ENCODE data around the gene ZNF587B. TPM values are rescaled to one million over a fixed set of nuclear protein-coding genes. Genes with fewer than 3 reads are reported as not detected.
"Not testable (repeated sequence)": the region's sequence is repeated elsewhere in the genome, so short reads cannot be mapped to it uniquely, and the experiment has no call there.

ZNF587B gene
- total RNA-seq, result 10 to 100 TPM; 29.1 to 29.9 TPM
- polyA plus RNA-seq, result 1 to 10 TPM in 1 of 3 donors, under 1 TPM in 2; 0.27 to 1.3 (median 0.76) TPM
- 47.2 to 110 (median 68.4) reads per million in 6 experiments for total RNA-seq

DNA sequence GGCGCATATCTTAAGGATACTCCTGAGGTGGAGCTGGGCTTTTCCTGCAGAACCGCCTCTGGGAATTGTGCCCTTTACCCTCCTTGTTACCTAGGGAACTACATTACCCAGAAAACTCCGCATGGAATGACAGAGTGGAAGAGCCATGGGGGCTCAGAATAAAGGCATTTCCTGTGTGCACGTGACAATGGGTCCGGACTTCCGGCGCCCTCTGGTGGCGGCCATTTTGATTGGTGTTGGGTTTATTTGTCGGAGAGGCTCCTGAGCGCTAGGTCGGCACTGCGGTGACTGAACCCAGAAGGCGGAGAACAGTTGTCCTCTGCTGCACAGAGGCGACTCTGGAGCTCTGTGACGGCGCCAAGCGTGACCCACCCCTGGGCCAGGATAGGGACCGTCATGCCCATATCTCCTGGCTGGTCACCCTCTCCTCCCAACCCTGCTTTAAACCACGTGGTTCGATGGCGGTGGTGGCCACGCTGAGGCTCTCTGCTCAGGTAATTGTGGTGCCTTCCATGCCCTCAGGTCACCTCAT lies at the start of gene ZNF587B:
TSS of gene ZNF587B (plus strand) at position 229 of the 532 bp plus-strand sequence. CDS start at position 459, 230 bp downstream.
- ATAC-seq, result peak; percentile 63 to 83
- DNase-seq, result peak in 9 of 10 donors; percentile 14 to 75 (median 19)
- POLR2A ChIA-PET, result no interaction called here
- Mint-ChIP-seq H3K27me3 (no peaks in the 10 kb centered on the region), H3K36me3 (peaks cover 0 to 37% (median 11%) of the 10 kb centered on the region in 3 donors), H3K27ac (peak within 1 kb of the TSS in 8 of 10 donors; percentile 10 to 76 (median 44)), H3K9me3 (no peaks in the 10 kb centered on the region), H3K4me1 (peaks cover 20 to 49% (median 27%) of the 10 kb centered on the region in 4 donors), H3K4me3 (peak within 1 kb of the TSS in 2 of 10 donors; percentile 12 to 68)

DNA sequence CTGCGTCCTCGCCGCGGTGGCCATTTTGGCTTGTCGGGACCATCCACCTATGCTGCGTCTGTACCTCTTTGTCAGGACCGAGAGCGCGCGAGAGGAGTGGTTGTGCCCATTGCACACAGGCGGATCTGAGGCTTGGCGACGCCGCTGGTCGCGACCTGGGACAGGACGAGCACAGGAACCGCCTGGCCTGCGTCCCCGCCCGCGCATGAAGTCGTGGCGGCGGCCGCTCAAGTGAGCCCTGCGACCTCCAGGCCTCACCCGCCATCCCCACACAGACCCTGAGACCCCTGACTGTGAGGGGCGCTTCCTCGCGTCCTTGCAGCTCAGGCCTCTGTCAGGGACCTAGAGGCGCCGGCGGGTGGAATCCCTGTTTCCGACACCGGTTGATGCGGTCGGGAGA lies 43.8 kb upstream of the ZNF587B start:
- Mint-ChIP-seq H3K9me3 (peaks cover 0 to 97% (median 36%) of the 10 kb centered on the region in 9 donors), H3K36me3 (peaks cover 35 to 73% (median 50%) of the 10 kb centered on the region in 3 donors), H3K4me1 (peaks cover 0 to 5% (median 2%) of the 10 kb centered on the region in 4 donors), H3K4me3 (no peak overlapping the region), H3K27ac (no peak overlapping the region), H3K27me3 (no peaks in the 10 kb centered on the region)
- ATAC-seq (no peak), DNase-seq (no peak)
- POLR2A ChIA-PET, result interaction anchor here (0.6 to 1.0 kb wide), 2 partner anchors 14 to 17 kb away, joined by 4 to 5 read pairs; partner anchors contain the start of gene ZNF586

DNA sequence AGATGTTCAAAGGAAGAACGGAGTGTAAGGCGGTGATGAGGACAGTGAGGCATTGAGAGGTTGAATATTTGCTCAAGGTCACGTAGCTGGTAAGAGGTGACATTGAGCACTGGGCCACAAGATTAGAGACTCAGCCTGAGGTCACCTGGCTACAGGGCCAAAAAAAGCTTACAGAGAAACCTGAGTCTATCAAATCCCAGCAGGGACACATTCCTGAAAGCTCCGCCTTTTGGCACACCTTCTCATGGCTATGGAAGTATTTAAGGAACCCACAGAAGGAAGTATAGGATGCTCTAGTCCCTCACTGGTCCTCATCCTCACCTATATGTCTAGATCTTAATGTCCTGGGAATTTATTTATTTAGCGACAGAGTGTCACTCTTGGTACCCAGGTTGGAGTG lies 43.2 kb upstream of the ZNF587B start:
- H3K4me3 Mint-ChIP-seq, result peak overlapping the region in 1 of 10 donors; percentile 28
- H3K36me3 Mint-ChIP-seq, result peaks cover 34 to 72% (median 51%) of the 10 kb centered on the region in 3 donors
- no peaks in the 10 kb centered on the region for H3K27me3 Mint-ChIP-seq

DNA sequence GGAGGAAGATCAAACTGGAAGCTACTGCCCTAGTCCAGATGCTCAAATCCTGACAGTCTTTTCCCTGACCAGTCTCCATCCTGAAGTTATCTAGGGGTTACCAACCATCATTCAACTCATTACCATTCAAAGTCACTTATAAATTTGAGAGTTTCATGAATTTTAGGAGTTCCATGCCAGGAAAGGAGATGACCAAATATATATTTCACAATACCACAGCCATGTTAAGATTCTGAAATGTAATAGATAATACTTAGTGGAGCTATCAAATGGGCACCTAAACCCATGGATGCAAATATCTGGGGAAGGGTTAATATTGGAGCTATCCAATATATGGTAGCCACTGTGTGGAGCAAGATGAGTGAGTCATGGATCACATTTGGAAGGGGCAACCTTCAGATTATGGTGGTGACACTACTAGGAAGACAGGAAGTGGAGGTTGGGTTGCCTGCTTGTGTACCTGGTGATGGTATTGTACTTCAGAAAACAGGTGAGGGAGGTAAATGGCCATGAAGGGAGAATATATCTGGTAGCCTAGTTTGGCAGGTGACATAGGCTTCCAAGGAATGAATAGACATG lies 41.9 kb upstream of the ZNF587B start:
- Mint-ChIP-seq H3K27me3 (no peaks in the 10 kb centered on the region), H3K36me3 (peaks cover 38 to 74% (median 56%) of the 10 kb centered on the region in 3 donors), H3K4me1 (peaks cover 0 to 5% (median 2%) of the 10 kb centered on the region in 4 donors), H3K27ac (peak overlapping the region in 2 of 10 donors; percentile 45 to 55), H3K4me3 (no peak overlapping the region), H3K9me3 (peaks cover 0 to 91% (median 36%) of the 10 kb centered on the region in 9 donors)
- no peak for DNase-seq
- POLR2A ChIA-PET, result no interaction called here
- no peak for ATAC-seq

More for the DNA sequence above, 43.2 kb upstream of the ZNF587B start:
- POLR2A ChIA-PET, result interaction anchor here (0.6 kb wide), 1 partner anchor 14 kb away, joined by 4 read pairs; no protein-coding TSS in a partner anchor
- ATAC-seq, result no peak
- Mint-ChIP-seq H3K4me1 (peaks cover 0 to 5% (median 2%) of the 10 kb centered on the region in 4 donors), H3K27ac (no peak overlapping the region), H3K9me3 (peaks cover 0 to 97% (median 36%) of the 10 kb centered on the region in 9 donors)
- no peak for DNase-seq

DNA sequence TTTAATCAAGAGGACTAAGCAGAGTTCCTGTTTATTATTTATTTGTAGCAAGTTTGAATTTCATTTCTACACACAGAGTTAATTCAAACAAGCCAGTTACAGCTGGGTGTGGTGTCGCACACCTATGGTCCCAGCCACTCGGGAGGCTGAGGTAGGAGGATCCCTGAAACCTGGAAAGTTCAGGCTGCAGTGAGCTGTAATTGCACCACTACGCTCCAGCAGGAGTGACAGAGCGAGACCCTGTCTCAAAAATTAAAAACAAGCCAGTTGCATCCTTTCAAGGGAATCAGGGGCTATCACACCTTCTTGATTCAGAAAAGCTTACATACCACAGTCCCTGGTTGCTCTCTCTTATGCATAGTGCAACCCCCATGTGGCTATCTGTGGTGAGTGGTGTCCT lies 40.8 kb upstream of the ZNF587B start:
- DNase-seq (no peak), ATAC-seq (no peak)
- H3K27me3 Mint-ChIP-seq, result no peaks in the 10 kb centered on the region
- H3K4me3 Mint-ChIP-seq, result no peak overlapping the region
- H3K4me1 Mint-ChIP-seq, result peaks cover 0 to 5% (median 2%) of the 10 kb centered on the region in 4 donors
- POLR2A ChIA-PET, result no interaction called here
- H3K27ac Mint-ChIP-seq, result no peak overlapping the region
- peaks cover 0 to 87% (median 37%) of the 10 kb centered on the region in 9 donors for H3K9me3 Mint-ChIP-seq
- peaks cover 38 to 81% (median 64%) of the 10 kb centered on the region in 3 donors for H3K36me3 Mint-ChIP-seq

DNA sequence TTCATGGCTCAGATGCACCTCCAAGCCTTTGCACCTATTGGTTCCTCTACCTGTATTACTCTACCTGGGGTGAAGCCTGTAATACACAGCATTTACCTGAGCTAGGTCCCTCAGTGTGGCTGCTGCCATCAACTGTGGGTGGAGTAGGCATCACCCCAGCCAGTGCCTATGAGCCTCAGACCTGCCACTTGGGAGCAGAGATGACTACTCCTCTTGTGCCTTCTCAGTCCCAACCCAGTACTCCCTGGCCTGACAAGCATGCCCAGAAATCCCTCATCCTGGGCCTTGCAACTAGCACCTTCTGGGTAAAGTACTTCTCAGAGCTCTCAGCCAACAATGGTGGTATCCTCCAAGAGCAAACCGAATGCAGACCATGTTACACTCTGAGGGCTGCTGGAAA lies 33.5 kb upstream of the ZNF587B start:
- H3K36me3 Mint-ChIP-seq, result peaks cover 16 to 74% (median 64%) of the 10 kb centered on the region in 3 donors
- H3K27ac Mint-ChIP-seq, ATAC-seq, H3K4me3 Mint-ChIP-seq, DNase-seq, POLR2A ChIA-PET, H3K27me3 Mint-ChIP-seq, H3K4me1 Mint-ChIP-seq: not testable (repeated sequence)
- peaks cover 0 to 49% (median 17%) of the 10 kb centered on the region in 9 donors for H3K9me3 Mint-ChIP-seq

DNA sequence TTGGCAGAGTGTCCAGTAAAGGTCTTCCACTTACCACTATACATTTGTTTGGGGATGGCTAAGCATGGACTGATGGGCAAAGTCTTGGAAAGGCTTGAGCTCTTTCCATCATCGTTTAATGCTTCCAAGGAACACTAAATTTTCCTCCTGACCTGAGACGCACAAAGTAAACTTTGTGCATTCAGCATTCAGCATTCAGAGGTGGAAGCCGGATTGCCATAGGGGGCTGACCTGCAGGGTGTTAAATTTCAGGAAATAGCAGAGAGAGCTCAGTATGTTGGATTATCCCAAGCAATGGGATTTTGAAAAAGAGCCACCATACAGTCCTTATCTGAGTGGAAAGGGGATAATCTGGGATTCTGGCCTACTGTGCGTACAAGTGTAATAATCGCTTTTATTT lies 29.4 kb upstream of the ZNF587B start:
- DNase-seq (no peak), ATAC-seq (no peak)
- Mint-ChIP-seq H3K27ac (peak overlapping the region in 2 of 10 donors; percentile 13 to 51), H3K36me3 (peaks cover 7 to 45% (median 43%) of the 10 kb centered on the region in 3 donors), H3K4me3 (peak overlapping the region in 2 of 10 donors; percentile 0 to 3), H3K27me3 (no peaks in the 10 kb centered on the region), H3K4me1 (peaks cover 15 to 38% (median 31%) of the 10 kb centered on the region in 4 donors), H3K9me3 (peaks cover 0 to 19% (median under 1%) of the 10 kb centered on the region in 9 donors)
- POLR2A ChIA-PET, result interaction anchor here (2.8 kb wide), 1 partner anchor 19 kb away, joined by 10 read pairs; no protein-coding TSS in a partner anchor

DNA sequence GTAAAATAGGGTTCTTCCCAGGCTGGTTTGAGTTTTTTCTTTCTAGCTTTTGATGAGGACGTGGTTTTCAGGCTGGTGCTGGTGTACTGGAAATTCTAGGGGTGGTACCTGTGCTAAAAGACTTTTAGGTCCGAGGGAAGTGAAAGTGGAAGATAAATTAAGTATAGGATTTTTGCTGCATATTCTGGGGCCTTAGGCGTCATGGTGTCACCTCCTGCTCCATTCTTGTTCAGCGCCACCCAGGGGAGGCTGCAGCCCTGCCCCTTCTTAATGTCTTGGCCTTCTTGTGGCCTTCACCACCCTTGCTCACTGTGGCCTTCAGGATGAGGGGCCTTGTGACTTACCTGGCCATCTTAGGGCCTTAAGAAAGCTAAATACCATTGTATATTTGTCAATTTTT lies 27.8 kb upstream of the ZNF587B start:
- Mint-ChIP-seq H3K27me3 (no peaks in the 10 kb centered on the region), H3K9me3 (peaks cover 0 to 9% (median 0%) of the 10 kb centered on the region in 9 donors), H3K27ac (peak overlapping the region in 6 of 10 donors; percentile 27 to 85 (median 44))

DNA sequence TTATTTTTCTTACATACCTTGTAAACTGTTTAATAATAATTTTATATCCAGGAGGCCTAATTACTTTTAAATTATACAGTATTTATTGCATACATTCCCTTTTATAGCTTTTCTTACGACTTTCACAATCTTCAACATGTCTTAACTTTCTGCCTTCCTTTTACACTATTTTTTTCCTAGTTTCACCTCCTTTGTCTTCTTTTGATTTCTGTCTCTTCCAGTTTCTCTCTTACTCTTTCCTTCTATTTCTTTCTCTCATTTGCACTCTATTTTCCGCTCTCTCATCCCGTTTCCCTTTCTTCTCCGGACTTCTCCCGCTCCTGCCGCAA lies 26.9 kb upstream of the ZNF587B start:
- POLR2A ChIA-PET, result no interaction called here
- H3K36me3 Mint-ChIP-seq, result peaks cover 0 to 52% (median 37%) of the 10 kb centered on the region in 3 donors
- H3K4me1 Mint-ChIP-seq, result peaks cover 15 to 41% (median 34%) of the 10 kb centered on the region in 4 donors
- peaks cover 0 to 9% (median 0%) of the 10 kb centered on the region in 9 donors for H3K9me3 Mint-ChIP-seq
- H3K27ac Mint-ChIP-seq, result peak overlapping the region; percentile 1 to 96 (median 82)
- H3K4me3 Mint-ChIP-seq, result peak overlapping the region; percentile 74 to 94 (median 84)
- H3K27me3 Mint-ChIP-seq, result no peaks in the 10 kb centered on the region
- DNase-seq, result no peak
- no peak for ATAC-seq

More for the DNA sequence above, 27.8 kb upstream of the ZNF587B start:
- Mint-ChIP-seq H3K4me1 (peaks cover 15 to 41% (median 33%) of the 10 kb centered on the region in 4 donors), H3K4me3 (peak overlapping the region in 1 of 10 donors; percentile 29), H3K36me3 (peaks cover 0 to 44% (median 33%) of the 10 kb centered on the region in 3 donors)
- DNase-seq (no peak), ATAC-seq (peak in 1 of 2 donors; percentile 41)
- POLR2A ChIA-PET, result interaction anchor here (0.8 to 2.8 kb wide), 2 partner anchors 18 to 33 kb away, joined by 3 to 10 read pairs; partner anchors contain the start of gene ZNF586

DNA sequence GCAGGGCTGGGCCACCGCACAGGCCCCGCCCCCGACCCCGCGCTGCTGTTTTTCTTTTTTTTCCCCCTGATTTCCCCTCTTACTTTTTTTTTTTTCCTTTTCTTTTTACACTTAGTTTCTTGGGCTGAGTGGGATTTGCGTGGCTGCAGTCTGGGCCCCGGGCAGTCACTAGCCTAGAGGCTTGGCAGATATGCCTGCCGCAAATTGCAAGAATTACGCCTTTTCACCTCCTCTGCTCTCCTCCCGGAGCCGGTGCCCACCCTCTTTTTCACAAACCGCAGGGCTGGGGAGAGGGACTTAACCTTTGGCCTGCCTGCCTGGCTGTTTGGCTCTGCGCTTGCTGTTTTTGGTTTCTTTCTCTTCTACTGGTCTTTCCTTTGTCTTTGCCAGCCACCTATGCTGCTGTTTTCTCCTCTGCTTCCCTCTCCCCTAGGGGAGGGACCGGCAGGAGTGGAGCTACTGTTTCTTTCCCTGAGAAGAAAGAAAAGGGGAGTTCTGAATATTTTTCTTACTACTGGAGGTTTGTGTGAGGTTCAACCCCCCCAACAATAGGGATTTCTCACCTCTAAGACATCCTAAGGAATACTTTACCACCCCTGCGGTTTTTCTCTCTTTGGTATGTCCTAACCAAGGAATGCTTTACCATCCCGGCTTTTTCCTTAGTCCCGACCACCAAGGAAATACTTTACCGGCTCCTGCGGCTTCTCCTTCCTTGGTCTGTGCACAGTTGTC lies 26.3 kb upstream of the ZNF587B start:
- Mint-ChIP-seq H3K4me3 (peak overlapping the region; percentile 74 to 94 (median 84)), H3K27ac (peak overlapping the region; percentile 21 to 96 (median 82)), H3K9me3 (peaks cover 0 to 9% (median 0%) of the 10 kb centered on the region in 9 donors), H3K36me3 (peaks cover 0 to 56% (median 41%) of the 10 kb centered on the region in 3 donors), H3K4me1 (peaks cover 17 to 43% (median 35%) of the 10 kb centered on the region in 4 donors), H3K27me3 (no peaks in the 10 kb centered on the region)
- ATAC-seq (peak; percentile 59 to 76), DNase-seq (peak in 6 of 10 donors; percentile 5 to 30 (median 16))
- POLR2A ChIA-PET, result no interaction called here

DNA sequence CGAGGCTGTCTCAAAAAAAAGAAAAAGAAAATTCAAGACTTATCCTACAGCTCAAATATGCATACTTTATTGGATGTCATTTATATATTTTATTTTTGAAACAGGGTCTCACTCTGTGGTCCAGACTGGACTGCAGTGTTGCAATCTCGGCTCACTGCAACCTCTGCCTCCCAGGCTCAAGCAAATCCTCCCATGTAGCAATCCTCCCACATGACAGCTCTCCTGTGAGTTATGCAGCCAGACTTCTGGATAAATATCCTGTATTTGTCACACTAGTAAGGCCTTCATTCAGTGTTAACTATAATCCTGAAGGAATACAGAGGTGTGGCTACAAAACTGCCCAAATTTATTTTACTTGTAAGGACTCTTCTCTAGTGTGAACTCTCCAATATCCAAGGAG lies 22.6 kb upstream of the ZNF587B start:
- peak overlapping the region in 1 of 10 donors; percentile 41 for H3K27ac Mint-ChIP-seq
- no peak overlapping the region for H3K4me3 Mint-ChIP-seq
- no peaks in the 10 kb centered on the region for H3K27me3 Mint-ChIP-seq
- ATAC-seq (no peak), DNase-seq (no peak)
- H3K9me3 Mint-ChIP-seq, result peaks cover 0 to 2% (median 0%) of the 10 kb centered on the region in 9 donors
- peaks cover 0 to 58% (median 34%) of the 10 kb centered on the region in 3 donors for H3K36me3 Mint-ChIP-seq
- POLR2A ChIA-PET, result no interaction called here
- peaks cover 22 to 58% (median 44%) of the 10 kb centered on the region in 4 donors for H3K4me1 Mint-ChIP-seq
